Stimulated activated CD8-positive, alpha-beta memory T cell treated with anti-CD3 and anti-CD28 coated beads, Interleukin-15, amount 100 ng/mL, for 24 hours (primary cell): Measurements from ENCODE around the gene CRISP1.
"Not testable (repeated sequence)": the region's sequence is repeated elsewhere in the genome, so short reads cannot be mapped to it uniquely, and the experiment has no call there.

Source experiments
- DNase-seq: peaks from one replicate; pipeline ENCODE4 v3.0.0-alpha.2; 2020; ENCODE audit warnings: low read depth

CRISP1 gene

GRCh38 chr6:49866485-49866943 is at the start of gene CRISP1:
CRISP1 (minus strand) TSS chr6:49866535; CDS start chr6:49857400, 9,135 bp downstream.
- DNase-seq, result no peak

- DNase-seq, result no peak
These were observed 48.7 kb upstream of the CRISP1 start for GRCh38 chr6:49915035-49915434.

GRCh38 chr6:49913636-49914375 is 47.5 kb upstream of the CRISP1 start:
- no peak for DNase-seq

- no peak for DNase-seq
These were observed 45.9 kb upstream of the CRISP1 start for GRCh38 chr6:49912196-49912595.

- DNase-seq, result no peak
These were observed 44.9 kb upstream of the CRISP1 start for GRCh38 chr6:49911252-49911651.

GRCh38 chr6:49909563-49909962 is 43.2 kb upstream of the CRISP1 start:
- DNase-seq, result no peak

GRCh38 chr6:49906526-49906925 is 40.2 kb upstream of the CRISP1 start:
- no peak for DNase-seq

GRCh38 chr6:49905296-49905695 is 39.0 kb upstream of the CRISP1 start:
- no peak for DNase-seq

- no peak for DNase-seq
These were observed 36.5 kb upstream of the CRISP1 start for GRCh38 chr6:49902856-49903255.

- DNase-seq, result no peak
These were observed 32.7 kb upstream of the CRISP1 start for GRCh38 chr6:49898904-49899566.

- not testable (repeated sequence) for DNase-seq
These were observed 29.2 kb upstream of the CRISP1 start for GRCh38 chr6:49895553-49895952.

- no peak for DNase-seq
These were observed 25.9 kb upstream of the CRISP1 start for GRCh38 chr6:49892280-49892679.

GRCh38 chr6:49890988-49891387 is 24.7 kb upstream of the CRISP1 start:
- no peak for DNase-seq

GRCh38 chr6:49888742-49889431 is 22.6 kb upstream of the CRISP1 start:
- DNase-seq, result no peak

- no peak for DNase-seq
These were observed 2.7 kb upstream of the CRISP1 start for GRCh38 chr6:49868951-49869529.

GRCh38 chr6:49856282-49856681 is 10.1 kb downstream of the CRISP1 start:
- DNase-seq, result no peak

- no peak for DNase-seq
These were observed 11.1 kb downstream of the CRISP1 start for GRCh38 chr6:49855221-49855620.

GRCh38 chr6:49852975-49853374 is 13.4 kb downstream of the CRISP1 start:
- no peak for DNase-seq

GRCh38 chr6:49849213-49849907 is 17.0 kb downstream of the CRISP1 start:
- DNase-seq, result no peak

- no peak for DNase-seq
These were observed 18.7 kb downstream of the CRISP1 start for GRCh38 chr6:49847673-49848072.

- DNase-seq, result no peak
These were observed 19.3 kb downstream of the CRISP1 start for GRCh38 chr6:49847014-49847413.

GRCh38 chr6:49841424-49841823 is 24.9 kb downstream of the CRISP1 start:
- DNase-seq, result no peak
